K562 (cell line): Measurements from ENCODE around the gene PIANP. TPM values are rescaled to one million over a fixed set of nuclear protein-coding genes. Genes with fewer than 3 reads are reported as not detected.

Experiments used
- ARNT ChIP-seq, 2 experiments: fragments of 450-650 bp; IDR thresholded peaks; 2 replicates each; pipeline ENCODE4 v1.6.1; 2016; ENCODE audit warnings: mild to moderate bottlenecking in 1 of 2
- CEBPB ChIP-seq: fragments of 450-650 bp; IDR thresholded peaks from 2 replicates; pipeline ENCODE4 v1.6.1; 2016; ENCODE audit warnings: missing genetic modification characterization, missing compliant biosample characterization
- CEBPG ChIP-seq, 3 experiments: fragments of 200-800 bp in 1 of 3; sonication (Bioruptor generic) in 1 of 3; sonication (generic) in 1 of 3; formaldehyde crosslinking in 1 of 3; IDR thresholded peaks in 2 of 3; conservative IDR thresholded peaks in 1 of 3; 2 replicates each; pipeline versions ENCODE4 v1.6.1 to v1.8.0; 2016 to 2022; ENCODE audit warnings: missing compliant biosample characterization in 2 of 3, missing genetic modification characterization in 2 of 3, mild to moderate bottlenecking in 1 of 3, missing genetic modification reagents in 1 of 3
- CHCHD3 ChIP-seq: fragments of 250-450 bp; sonication (Bioruptor Pico); IDR thresholded peaks from 2 replicates; pipeline ENCODE4 v2.1.2; 2022; ENCODE audit warnings: mild to moderate bottlenecking
- CREM ChIP-seq: IDR thresholded peaks from 2 replicates; pipeline ENCODE4 v1.6.1; 2014; ENCODE audit warnings: antibody characterized with exemption, low read depth
- DIDO1 ChIP-seq: fragments of 450-650 bp; IDR thresholded peaks from 2 replicates; pipeline ENCODE4 v1.6.1; 2016; ENCODE audit warnings: low read depth, missing biosample characterization, missing genetic modification characterization
- GABPB2 ChIP-seq: fragments of 250-450 bp; sonication (Bioruptor Pico); conservative IDR thresholded peaks from 2 replicates; pipeline ENCODE4 v1.5.1; 2021; ENCODE audit warnings: mild to moderate bottlenecking
- HDAC1 ChIP-seq, 2 experiments: fragments of 450-650 bp; IDR thresholded peaks; 2 replicates each; pipeline ENCODE4 v1.6.1; 2016 to 2017; ENCODE audit warnings: inconsistent platforms in 1 of 2, mild to moderate bottlenecking in 1 of 2, moderate library complexity in 1 of 2
- HOXB6 ChIP-seq: fragments of 250-450 bp; sonication (Bioruptor Pico); IDR thresholded peaks from 2 replicates; pipeline ENCODE4 v1.5.1; 2022; ENCODE audit warnings: mild to moderate bottlenecking, borderline replicate concordance
- KDM1A ChIP-seq, 2 experiments: fragments of 450-650 bp; IDR thresholded peaks; 2 replicates each; pipeline ENCODE4 v1.6.1; 2016; ENCODE audit warnings: mild to moderate bottlenecking in 2 of 2
- LCOR ChIP-seq: sonication (generic); formaldehyde crosslinking; IDR thresholded peaks from 2 replicates; pipeline ENCODE4 v1.8.0; 2022; ENCODE audit warnings: mild to moderate bottlenecking, missing genetic modification reagents
- MAZ ChIP-seq, 2 experiments: fragments of 450-650 bp in 1 of 2; sonication (generic) in 1 of 2; formaldehyde crosslinking; IDR thresholded peaks in 1 of 2; conservative IDR thresholded peaks in 1 of 2; 2 replicates each; pipeline versions ENCODE4 v1.4.0 to v1.5.0; 2020; ENCODE audit warnings: mild to moderate bottlenecking in 1 of 2, missing genetic modification reagents in 1 of 2
- MBD2 ChIP-seq: sonication (generic); IDR thresholded peaks from 2 replicates; pipeline ENCODE4 v1.6.1; 2016; ENCODE audit warnings: low read depth, borderline replicate concordance
- MCM2 ChIP-seq: fragments of 450-650 bp; IDR thresholded peaks from 2 replicates; pipeline ENCODE4 v1.6.1; 2017; ENCODE audit warnings: low read depth, mild to moderate bottlenecking
- MYBL2 ChIP-seq, 2 experiments: fragments of 450-650 bp in 1 of 2; sonication (generic) in 1 of 2; formaldehyde crosslinking in 1 of 2; IDR thresholded peaks; 2 replicates each; pipeline versions ENCODE4 v1.6.1 to v1.8.1; 2017 to 2022; ENCODE audit warnings: borderline replicate concordance in 1 of 2, inconsistent platforms in 1 of 2, low read depth in 1 of 2, mild to moderate bottlenecking in 1 of 2, missing genetic modification reagents in 1 of 2, moderate library complexity in 1 of 2
- NUFIP1 ChIP-seq: fragments of 450-650 bp; IDR thresholded peaks from 2 replicates; pipeline ENCODE4 v1.6.1; 2018; ENCODE audit not compliant: partially characterized antibody
- SNAPC5 ChIP-seq: fragments of 250-450 bp; sonication (Bioruptor Pico); IDR thresholded peaks from 2 replicates; pipeline ENCODE4 v1.8.0; 2021; ENCODE audit warnings: moderate library complexity, mild to moderate bottlenecking, inconsistent platforms
- TAF7 ChIP-seq: fragments of 450-650 bp; IDR thresholded peaks from 2 replicates; pipeline ENCODE4 v1.6.1; 2016; ENCODE audit warnings: missing genetic modification characterization, missing compliant biosample characterization
- ZFPM2 ChIP-seq: fragments of 250-450 bp; sonication (Bioruptor Pico); IDR thresholded peaks from 2 replicates; pipeline ENCODE4 v1.5.1; 2022; ENCODE audit warnings: mild to moderate bottlenecking
- ZNF395 ChIP-seq: fragments of 200-800 bp; sonication (Bioruptor generic); IDR thresholded peaks from 2 replicates; pipeline ENCODE4 v1.6.1; 2017; ENCODE audit warnings: missing genetic modification characterization, missing compliant biosample characterization
- ZNF511 ChIP-seq: sonication (generic); formaldehyde crosslinking; IDR thresholded peaks from 2 replicates; pipeline ENCODE4 v1.8.0; 2022; ENCODE audit warnings: mild to moderate bottlenecking, missing genetic modification reagents
- ZNF77 ChIP-seq: fragments of 250-450 bp; sonication (Bioruptor Pico); IDR thresholded peaks from 2 replicates; pipeline ENCODE4 v1.5.0; 2020
- polyA plus RNA-seq, 8 experiments: library from polyadenylated mRNA; depleted of rRNA in 4 of 8; stranded (reverse) in 5 of 8; unstranded in 3 of 8; fragments of >200 nt; fragmentation: Nextera tagmentation in 2 of 8; fragmentation: Illumina TruSeq in 1 of 8; extraction: Ambion mirVana in 2 of 8; extraction: Trizol in 1 of 8; gene quantifications; 2 replicates each; pipeline versions ENCODE4 v1.2.1 to v1.2.3, GENCODE V29; 2011 to 2014; ENCODE audit warnings: inconsistent platforms in 1 of 8, missing spikeins in 1 of 8
- total RNA-seq, 7 experiments: library from RNA; depleted of rRNA in 6 of 7; stranded (reverse); fragments of >200 nt in 6 of 7; fragmentation: Illumina TruSeq in 2 of 7; extraction: Trizol in 2 of 7; gene quantifications; 2 replicates each; pipeline versions ENCODE4 v1.2.1 to v1.2.3, GENCODE V29; 2011 to 2021; ENCODE audit warnings: low replicate concordance in 1 of 7
- TF ChIP-seq, protein P1 (sequence below): fragments of 250-450 bp; sonication (Bioruptor Pico); IDR thresholded peaks from 2 replicates; pipeline ENCODE4 v1.8.0; 2022; ENCODE audit warnings: moderate library complexity, mild to moderate bottlenecking, inconsistent platforms
- TF ChIP-seq, protein P2 (sequence below): sonication (generic); formaldehyde crosslinking; IDR thresholded peaks from 2 replicates; pipeline ENCODE4 v1.8.1; 2023; ENCODE audit warnings: mild to moderate bottlenecking, missing genetic modification reagents, moderate library complexity

Gene PIANP
- total and polyA plus RNA-seq, 9 of the 15 experiments (the other 6 are each of a cell fraction or from before 2014, with no cell fraction given), result 0.07 TPM; not detected in 8

- TF ChIP-seq ZNF395 (CRISPR knock-in tag), result no peak; the same call in 1 of the 2 replicates
- TF ChIP-seq ARNT (IDR thresholded peaks at IDR 0.05), result 0 out of 4 replicates have a peak, but pooled peaks of 1 of the 2 experiments have one; percentile 34
- peak; percentile 41 to 66; a peak in 2 of 4 replicates for TF ChIP-seq MAZ (CRISPR knock-in tag; conservative IDR thresholded peaks at IDR 0.05 in 1 of 2, IDR thresholded peaks at IDR 0.05 in 1 of 2)
- peak; percentile 75 for TF ChIP-seq MBD2
- TF ChIP-seq CEBPB (tag), result peak; percentile 95
- no peak for TF ChIP-seq HOXB6 (CRISPR knock-in tag)
- TF ChIP-seq ZNF77 (CRISPR knock-in tag), result no peak
- TF ChIP-seq SNAPC5 (CRISPR knock-in tag), result no peak
- no peak for TF ChIP-seq CHCHD3 (CRISPR knock-in tag)
- TF ChIP-seq GABPB2 (CRISPR knock-in tag), result no peak
- peak; percentile 16; the same call in 1 of the 2 replicates for TF ChIP-seq MYBL2 (IDR thresholded peaks at IDR 0.05; ENCODE audit: low read depth)
- TF ChIP-seq MYBL2 (CRISPR knock-in tag; IDR thresholded peaks at IDR 0.05; ENCODE audit: borderline replicate concordance), result no peak
- peak; percentile 85 for TF ChIP-seq CEBPG (CRISPR knock-in tag; IDR thresholded peaks at IDR 0.05)
- TF ChIP-seq CEBPG (tag; conservative IDR thresholded peaks at IDR 0.05 in 1 of 2, IDR thresholded peaks at IDR 0.05 in 1 of 2), result peak; percentile 46 to 92; a peak in 3 of 4 replicates
- 0 out of 2 replicates have a peak, but pooled peaks have one; percentile 8 for TF ChIP-seq LCOR (CRISPR knock-in tag)
- no peak for TF ChIP-seq MCM2
- TF ChIP-seq, protein P1, sequence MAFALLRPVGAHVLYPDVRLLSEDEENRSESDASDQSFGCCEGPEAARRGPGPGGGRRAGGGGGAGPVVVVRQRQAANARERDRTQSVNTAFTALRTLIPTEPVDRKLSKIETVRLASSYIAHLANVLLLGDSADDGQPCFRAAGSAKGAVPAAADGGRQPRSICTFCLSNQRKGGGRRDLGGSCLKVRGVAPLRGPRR (CRISPR knock-in tag), result no peak
- TF ChIP-seq DIDO1 (tag), result peak; percentile 52; the same call in 1 of the 2 replicates
- TF ChIP-seq CREM, result peak; percentile 100
- TF ChIP-seq, protein P2, sequence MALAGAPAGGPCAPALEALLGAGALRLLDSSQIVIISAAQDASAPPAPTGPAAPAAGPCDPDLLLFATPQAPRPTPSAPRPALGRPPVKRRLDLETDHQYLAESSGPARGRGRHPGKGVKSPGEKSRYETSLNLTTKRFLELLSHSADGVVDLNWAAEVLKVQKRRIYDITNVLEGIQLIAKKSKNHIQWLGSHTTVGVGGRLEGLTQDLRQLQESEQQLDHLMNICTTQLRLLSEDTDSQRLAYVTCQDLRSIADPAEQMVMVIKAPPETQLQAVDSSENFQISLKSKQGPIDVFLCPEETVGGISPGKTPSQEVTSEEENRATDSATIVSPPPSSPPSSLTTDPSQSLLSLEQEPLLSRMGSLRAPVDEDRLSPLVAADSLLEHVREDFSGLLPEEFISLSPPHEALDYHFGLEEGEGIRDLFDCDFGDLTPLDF (CRISPR knock-in tag), result no peak
- TF ChIP-seq KDM1A (IDR thresholded peaks at IDR 0.05), result no peak; a peak in 1 of 4 replicates
- TF ChIP-seq TAF7 (tag), result peak; percentile 62; the same call in 1 of the 2 replicates
- no peak for TF ChIP-seq NUFIP1
- no peak for TF ChIP-seq ZFPM2 (CRISPR knock-in tag)
- no peak for TF ChIP-seq ZNF511
- TF ChIP-seq HDAC1 (IDR thresholded peaks at IDR 0.05), result peak in 1 of 2 experiments; percentile 90; a peak in 2 of 4 replicates
These were observed 37.5 kb downstream of the PIANP start, which contains the start of gene ING4 (continued) for GRCh38 chr12:6662906-6663742.
